ENCODE measurements around the gene MFSD6L.
A peak's percentile ranks its signal among the peaks of the same experiment; 100 is the strongest.

Gene MFSD6L

GRCh38 chr17:8791248-8791909 lies 7.8 kb downstream of the MFSD6L start:
- DNase-seq = no peak

GRCh38 chr17:8789743-8790142 lies 9.4 kb downstream of the MFSD6L start:
- DNase-seq = no peak

DNA sequence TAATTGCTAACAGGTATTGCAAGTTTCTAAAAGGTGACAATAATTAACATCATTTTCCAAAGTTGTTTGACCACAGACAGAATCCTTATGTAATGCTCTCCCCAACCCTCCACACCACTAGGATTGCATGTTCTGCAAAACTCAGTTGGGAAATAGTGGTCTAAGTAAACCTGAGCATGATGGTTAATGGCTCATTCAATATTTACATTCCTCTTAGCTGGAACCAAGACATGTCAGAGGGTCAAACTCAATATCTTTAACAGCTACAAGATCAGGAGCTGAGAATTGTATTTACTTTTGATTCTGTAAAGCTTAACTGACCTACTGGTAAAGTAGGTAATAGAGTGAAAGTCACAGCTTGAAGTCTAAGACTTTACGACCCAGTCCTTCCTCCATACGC lies 10.2 kb downstream of the MFSD6L start:
- no peak for DNase-seq

DNA sequence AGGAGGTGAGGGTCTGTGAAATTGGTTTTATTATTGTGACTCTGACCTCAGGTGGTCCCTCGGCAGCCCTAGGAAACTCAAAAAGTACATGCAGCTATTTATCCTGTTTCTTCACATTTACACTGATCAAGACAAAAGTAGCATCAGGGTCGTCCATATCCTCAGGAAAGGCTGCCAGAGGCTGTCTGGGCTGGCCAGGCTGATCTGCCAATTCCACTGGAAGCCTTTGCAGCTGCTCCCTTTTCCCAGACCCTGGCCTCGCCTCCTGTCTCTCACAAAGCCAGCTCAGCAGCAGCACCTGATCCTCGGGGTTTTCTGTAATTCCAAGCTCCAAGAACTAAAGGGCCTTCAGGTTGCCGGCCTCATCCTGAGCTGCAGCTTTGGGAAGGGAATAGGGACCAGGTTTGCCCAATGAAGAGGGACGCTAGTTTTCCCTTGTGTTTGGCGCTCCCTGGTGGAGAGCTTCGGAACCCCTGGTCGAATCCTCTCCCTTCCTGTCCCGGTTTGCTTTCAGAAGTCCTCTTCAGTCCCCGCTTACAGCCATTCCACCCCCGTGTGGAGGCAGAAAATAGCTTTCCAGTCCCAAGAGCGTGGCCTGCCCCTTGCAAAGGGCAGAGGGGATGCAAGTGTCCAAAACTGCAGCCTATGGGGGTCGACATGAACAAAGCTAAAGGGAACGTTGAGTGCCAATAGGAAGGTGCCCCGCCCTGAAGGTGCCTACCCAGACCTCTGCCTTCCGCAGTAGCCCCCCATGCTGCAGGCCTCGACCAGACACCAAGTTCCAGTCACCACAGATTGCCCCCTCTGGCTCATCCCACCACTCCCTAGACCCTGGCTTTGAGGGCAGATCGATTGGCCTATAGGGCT lies 13.4 kb downstream of the MFSD6L start:
- peak; percentile 54 for DNase-seq

DNA sequence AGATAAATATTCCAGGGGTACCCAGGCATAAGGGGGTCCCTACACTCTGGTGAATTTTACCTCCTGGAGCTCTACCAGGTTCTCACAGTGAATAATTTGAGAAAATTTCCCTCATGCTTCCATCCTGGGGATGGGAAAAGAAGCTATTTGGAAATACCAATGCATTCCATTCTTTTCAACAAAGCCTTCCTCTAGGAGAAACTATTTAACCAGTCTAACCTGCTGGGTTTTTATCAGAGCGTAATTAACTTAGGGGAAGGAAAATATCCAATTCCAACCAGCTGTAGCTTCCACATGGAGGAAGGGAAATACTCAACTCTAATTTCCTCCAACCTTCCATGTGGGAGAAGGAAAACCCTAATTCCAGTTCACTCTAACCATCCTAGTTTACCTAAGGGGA lies 17.0 kb downstream of the MFSD6L start:
- no peak for DNase-seq

- no peak for DNase-seq
Observed at GRCh38 chr17:8781776-8782175, 17.4 kb downstream of the MFSD6L start.

- no peak for DNase-seq
Observed at GRCh38 chr17:8776881-8777280, 22.3 kb downstream of the MFSD6L start.

DNA sequence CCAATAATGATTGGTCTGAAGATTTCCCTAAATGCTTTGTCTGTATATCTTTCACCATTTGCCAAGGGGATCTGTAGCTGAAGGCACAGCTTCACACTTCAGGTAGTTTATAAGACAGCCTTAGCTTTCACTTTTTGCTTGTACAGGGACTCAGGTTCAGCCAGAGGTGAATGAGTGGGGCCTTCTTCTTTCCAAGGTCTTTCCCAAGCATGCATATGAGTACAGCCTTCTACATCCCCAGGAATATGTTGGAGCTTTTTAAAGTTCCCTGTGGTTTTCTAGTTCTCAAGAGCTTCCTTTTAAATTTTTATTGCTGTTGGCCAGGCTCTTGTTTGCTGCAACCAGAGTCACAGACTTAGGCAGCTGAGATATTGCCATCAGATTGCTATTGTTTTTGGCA lies 22.9 kb downstream of the MFSD6L start:
- no peak for DNase-seq

DNA sequence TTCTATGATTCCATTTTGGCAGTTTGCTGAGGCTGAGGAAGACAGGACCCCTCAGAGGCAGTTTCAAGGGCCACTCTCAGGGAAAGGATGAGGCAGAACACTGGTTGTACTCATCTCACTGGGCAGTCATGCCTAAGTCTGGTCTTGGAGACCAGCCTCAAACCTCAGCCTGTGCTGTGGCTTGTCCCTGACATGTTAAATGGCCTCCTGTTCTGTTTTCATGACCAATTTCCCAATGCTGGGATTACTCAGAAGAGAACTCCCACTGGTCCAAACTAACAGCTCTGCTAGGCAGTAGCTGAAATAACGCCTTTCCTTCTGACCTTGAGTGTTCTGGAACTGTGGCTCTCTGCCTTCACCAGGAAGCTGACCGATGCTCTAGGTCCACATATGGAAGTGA lies 32.4 kb downstream of the MFSD6L start:
- no peak for DNase-seq

DNA sequence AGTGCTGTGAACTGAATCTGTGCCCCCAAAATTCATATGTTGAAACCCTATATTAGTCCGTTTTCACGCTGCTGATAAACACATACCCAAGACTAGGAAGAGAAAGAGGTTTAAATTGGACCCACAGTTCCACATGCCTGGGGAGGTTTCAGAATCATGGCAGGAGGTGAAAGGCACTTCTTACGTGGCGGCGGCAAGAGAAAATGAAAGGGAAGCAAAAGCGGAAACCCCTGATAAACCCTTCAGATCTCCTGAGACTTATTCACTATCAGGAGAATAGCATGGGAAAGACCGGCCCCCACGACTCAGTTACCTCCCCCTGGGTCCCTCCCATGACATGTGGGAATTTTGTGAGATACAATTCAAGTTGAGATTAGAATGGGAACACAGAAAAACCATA lies 37.2 kb downstream of the MFSD6L start:
- DNase-seq = no peak

DNA sequence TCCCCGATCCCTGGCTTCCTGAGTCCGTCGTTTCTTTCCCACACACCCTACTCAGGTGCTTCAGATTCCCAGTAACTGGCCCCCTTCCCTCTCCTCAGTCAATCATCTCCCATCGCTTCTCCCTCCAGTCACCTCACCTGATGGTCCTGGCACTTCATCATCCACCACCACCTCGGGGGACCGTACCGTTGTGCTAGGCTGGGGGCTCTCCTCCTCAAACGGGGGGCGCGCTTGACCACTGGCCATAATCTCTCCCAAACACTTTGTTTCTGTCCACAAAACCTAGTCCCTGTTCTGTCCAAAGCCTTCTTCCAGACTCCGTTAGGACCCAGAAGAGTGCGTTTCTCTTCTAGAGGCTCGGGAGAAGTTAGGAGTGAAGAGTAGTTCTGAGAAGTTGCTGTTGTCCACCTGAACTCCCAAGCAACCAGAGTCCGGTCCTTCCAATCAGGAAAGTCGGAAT lies 41.0 kb downstream of the MFSD6L start, which contains the start of gene SPDYE4:
SPDYE4 (minus strand) TSS at position 410 of the 460 bp plus-strand sequence; CDS start at position 246, 164 bp downstream.
- no peak for DNase-seq

- DNase-seq = no peak
Observed at GRCh38 chr17:8757189-8757588, 42.0 kb downstream of the MFSD6L start.

- no peak for DNase-seq
Observed at GRCh38 chr17:8755590-8756255, 43.4 kb downstream of the MFSD6L start.

DNA sequence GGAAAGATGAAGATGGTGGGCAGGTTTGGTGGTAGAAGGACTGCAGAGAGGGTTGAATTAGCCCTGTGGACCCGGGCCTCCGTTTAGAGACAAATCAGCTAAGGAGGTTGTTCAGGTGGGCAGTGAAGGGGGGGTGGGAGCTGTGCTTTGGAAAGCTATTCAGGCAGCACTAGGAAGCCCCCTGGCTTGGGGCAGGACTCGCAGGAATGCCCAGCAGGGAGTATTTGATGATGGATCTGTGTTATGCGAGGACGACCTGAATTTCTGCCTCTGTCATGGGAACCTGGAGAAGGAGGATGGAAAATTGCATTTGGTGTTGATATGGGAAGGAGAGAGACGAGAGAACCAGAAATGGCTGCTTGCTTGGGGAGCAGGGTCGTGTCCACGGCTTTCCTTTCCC lies 44.3 kb downstream of the MFSD6L start:
- no peak for DNase-seq

DNA sequence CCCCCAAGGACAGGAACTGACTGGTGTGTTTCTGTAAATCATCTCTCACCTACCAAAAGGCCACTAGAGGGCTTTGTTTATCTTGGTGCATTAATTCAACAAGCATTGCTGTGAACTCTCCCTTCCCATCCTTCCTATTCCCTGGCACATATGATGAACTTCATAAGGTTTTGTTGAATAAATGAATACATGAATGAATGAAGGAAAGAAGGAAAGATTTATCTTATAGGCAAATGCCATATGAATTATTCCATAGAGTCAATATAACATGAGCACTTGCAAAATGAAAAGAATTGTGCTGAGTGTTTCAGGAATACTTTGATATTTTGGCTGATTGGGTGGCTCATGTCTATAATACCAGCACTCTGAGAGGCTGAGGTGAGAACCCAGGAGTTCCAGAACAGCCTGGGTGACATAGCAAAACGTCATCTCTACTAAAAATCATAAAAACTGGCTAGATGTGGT lies 45.2 kb downstream of the MFSD6L start:
- peak; percentile 16 for DNase-seq

- no peak for DNase-seq
Observed at GRCh38 chr17:8753136-8753975, 45.8 kb downstream of the MFSD6L start.

GRCh38 chr17:8749616-8750015 lies 49.5 kb downstream of the MFSD6L start:
- no peak for DNase-seq

DNA sequence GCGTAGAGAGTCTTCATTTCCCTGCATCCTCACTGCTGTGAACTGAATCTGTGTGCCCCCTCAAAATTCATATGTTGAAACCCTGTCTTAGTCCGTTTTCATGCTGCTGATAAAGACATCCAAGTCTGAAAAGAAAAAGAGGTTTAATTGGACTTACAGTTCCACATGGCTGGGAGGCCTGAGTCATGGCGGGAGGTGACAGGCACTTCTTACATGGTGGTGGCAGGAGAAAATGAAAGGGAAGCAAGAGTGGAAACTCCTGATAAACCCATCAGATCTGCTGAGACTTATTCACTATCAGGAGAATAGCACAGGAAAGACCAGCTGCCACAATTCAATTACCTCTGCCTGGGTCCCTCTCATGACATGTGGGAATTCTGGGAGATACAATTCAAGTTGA lies 51.4 kb downstream of the MFSD6L start:
- DNase-seq = no peak
